Nephron (organoid): ENCODE data around the gene TRNAU1AP.
"Not testable (repeated sequence)": the region's sequence is repeated elsewhere in the genome, so short reads cannot be mapped to it uniquely, and the experiment has no call there.

Experiments used
- H3K27ac Mint-ChIP-seq, 3 experiments: 2 replicates each; pipeline ENCODE4 v1.8.0; 2020; ENCODE audit warnings: mixed read lengths in 3 of 3, mild to moderate bottlenecking in 2 of 3, moderate library complexity in 1 of 3
- H3K27me3 Mint-ChIP-seq: 2 replicates; pipeline ENCODE4 v1.8.0; 2021; ENCODE audit warnings: low read depth, mild to moderate bottlenecking, moderate library complexity, mixed read lengths
- H3K36me3 Mint-ChIP-seq: 2 replicates; pipeline ENCODE4 v1.8.0; 2020; ENCODE audit warnings: low read depth, mixed read lengths
- H3K4me1 Mint-ChIP-seq: 2 replicates; pipeline ENCODE4 v1.8.0; 2020; ENCODE audit warnings: mixed read lengths
- H3K4me3 Mint-ChIP-seq, 3 experiments: 2 replicates each; pipeline ENCODE4 v1.8.0; 2020; ENCODE audit warnings: mild to moderate bottlenecking in 3 of 3, mixed read lengths in 3 of 3, moderate library complexity in 2 of 3
- H3K9me3 Mint-ChIP-seq: 2 replicates; pipeline ENCODE4 v1.8.0; 2020; ENCODE audit warnings: mixed read lengths
- CTCF ChIP-seq, 3 experiments: fragments of 200-600 bp; sonication (generic); IDR thresholded peaks; one replicate each; pipeline ENCODE4 v1.5.0; 2021; ENCODE audit warnings: antibody characterized with exemption in 3 of 3; ENCODE audit not compliant: unreplicated experiment in 3 of 3

The TRNAU1AP gene

GRCh38 chr1:28595412-28596191, 42.7 kb downstream of the TRNAU1AP start:
- TF ChIP-seq CTCF (IDR thresholded peaks at IDR 0.05; ENCODE audit: unreplicated experiment in 3 of 3), result no peak
- Mint-ChIP-seq H3K4me1 (peaks cover 10% of the 10 kb centered on the region), H3K36me3 (no peaks in the 10 kb centered on the region), H3K4me3 (peak overlapping the region in 1 of 3 experiments; percentile 67), H3K27me3 (peaks cover 6% of the 10 kb centered on the region), H3K9me3 (no peaks in the 10 kb centered on the region), H3K27ac (no peak overlapping the region)

GRCh38 chr1:28596276-28596675, 43.4 kb downstream of the TRNAU1AP start:
- not testable (repeated sequence) for H3K27ac Mint-ChIP-seq, H3K27me3 Mint-ChIP-seq, H3K4me1 Mint-ChIP-seq, H3K36me3 Mint-ChIP-seq, H3K4me3 Mint-ChIP-seq, H3K9me3 Mint-ChIP-seq

- no peak overlapping the region for H3K27ac Mint-ChIP-seq
- H3K27me3 Mint-ChIP-seq, result no peaks in the 10 kb centered on the region
- H3K36me3 Mint-ChIP-seq, result peaks cover 8% of the 10 kb centered on the region
- no peaks in the 10 kb centered on the region for H3K9me3 Mint-ChIP-seq
- peaks cover 4% of the 10 kb centered on the region for H3K4me1 Mint-ChIP-seq
- no peak overlapping the region for H3K4me3 Mint-ChIP-seq
- TF ChIP-seq CTCF (IDR thresholded peaks at IDR 0.05; ENCODE audit: unreplicated experiment in 3 of 3), result no peak
Measured at GRCh38 chr1:28601696-28602095, 48.8 kb downstream of the TRNAU1AP start.

GRCh38 chr1:28602536-28603439, 49.9 kb downstream of the TRNAU1AP start:
- Mint-ChIP-seq H3K9me3 (no peaks in the 10 kb centered on the region), H3K36me3 (peaks cover 8% of the 10 kb centered on the region), H3K4me1 (peaks cover 4% of the 10 kb centered on the region), H3K27ac (peak overlapping the region in 1 of 3 experiments; percentile 26), H3K4me3 (no peak overlapping the region), H3K27me3 (no peaks in the 10 kb centered on the region)
- peak; percentile 71 to 77 (median 76) for TF ChIP-seq CTCF (IDR thresholded peaks at IDR 0.05; ENCODE audit: unreplicated experiment in 3 of 3)

GRCh38 chr1:28604411-28604810, 51.5 kb downstream of the TRNAU1AP start:
- Mint-ChIP-seq H3K27ac (no peak overlapping the region), H3K27me3 (no peaks in the 10 kb centered on the region), H3K4me1 (peaks cover 4% of the 10 kb centered on the region), H3K36me3 (peaks cover 8% of the 10 kb centered on the region), H3K4me3 (no peak overlapping the region), H3K9me3 (no peaks in the 10 kb centered on the region)
- TF ChIP-seq CTCF (IDR thresholded peaks at IDR 0.05; ENCODE audit: unreplicated experiment in 3 of 3), result no peak

GRCh38 chr1:28604962-28605361, 52.1 kb downstream of the TRNAU1AP start:
- Mint-ChIP-seq H3K4me1 (peaks cover 4% of the 10 kb centered on the region), H3K27me3 (no peaks in the 10 kb centered on the region), H3K27ac (no peak overlapping the region), H3K9me3 (no peaks in the 10 kb centered on the region), H3K36me3 (peaks cover 13% of the 10 kb centered on the region), H3K4me3 (no peak overlapping the region)
- TF ChIP-seq CTCF (IDR thresholded peaks at IDR 0.05; ENCODE audit: unreplicated experiment in 3 of 3), result no peak
